SH-SY5Y (cell line): ENCODE measurements around the gene BRD4.

Source experiments
- GATA2 ChIP-seq: IDR thresholded peaks from 2 replicates; pipeline ENCODE4 v1.6.1; 2011; ENCODE audit warnings: mild to moderate bottlenecking, low read depth, low read length
- GATA3 ChIP-seq: IDR thresholded peaks from 2 replicates; pipeline ENCODE4 v1.6.1; 2011; ENCODE audit warnings: low read depth, mild to moderate bottlenecking, low read length, moderate library complexity

Gene BRD4

DNA sequence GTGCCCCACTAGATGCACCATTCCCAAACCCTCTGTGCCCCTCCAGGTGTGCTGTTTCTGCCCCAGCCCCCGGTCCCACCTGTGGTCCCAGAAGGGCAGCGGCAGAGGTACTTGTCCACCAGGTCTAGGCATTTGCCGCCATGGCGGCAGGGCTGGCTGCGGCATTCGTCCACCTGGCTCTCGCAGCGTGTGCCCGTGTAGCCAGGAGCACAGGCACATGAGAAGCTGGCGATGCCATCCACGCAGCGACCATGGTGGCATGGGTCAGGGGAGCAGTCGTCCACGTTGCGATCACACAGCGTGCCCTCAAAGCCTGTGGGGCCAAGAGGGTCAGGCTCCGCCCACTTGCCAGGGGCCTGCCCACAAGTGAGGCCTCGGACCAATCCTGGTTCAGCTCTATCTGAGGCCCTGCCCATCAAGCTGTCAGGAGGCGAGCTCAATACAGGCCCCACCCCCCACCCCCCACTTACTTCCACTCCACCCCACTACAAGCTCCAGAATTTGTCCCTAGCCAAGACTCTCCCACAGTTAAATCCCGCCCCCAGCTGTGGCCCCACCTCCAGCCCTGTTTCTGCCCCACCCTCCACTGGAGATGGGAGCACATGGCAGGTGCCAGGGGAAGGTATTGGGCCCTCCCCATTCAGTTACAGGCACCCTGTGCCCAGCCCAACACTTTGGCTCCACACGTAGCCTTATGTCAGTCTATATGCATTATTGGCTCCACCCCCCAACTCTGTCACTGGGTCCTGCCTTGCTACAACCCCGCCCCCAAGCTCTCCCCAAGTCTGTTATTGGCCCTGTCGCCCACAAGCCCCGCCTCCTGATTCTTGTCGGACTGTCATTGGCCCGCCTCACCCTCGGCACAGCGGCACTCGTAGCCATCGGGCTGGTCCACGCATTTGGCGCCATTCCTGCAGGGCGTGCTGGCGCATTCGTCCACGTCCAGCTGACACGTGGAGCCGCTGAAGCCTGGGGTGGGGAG is 145.0 kb downstream of the BRD4 start:
- TF ChIP-seq GATA3: no peak
- no peak for TF ChIP-seq GATA2
